H9 (cell line): ENCODE measurements around the gene PLCXD3. TPM values are rescaled to one million over a fixed set of nuclear protein-coding genes. Genes with fewer than 3 reads are reported as not detected.

Source experiments
- DNase-seq: peaks from one replicate; pipeline ENCODE4 v3.0.0-alpha.2; 2017
- H2AFZ ChIP-seq: one replicate; pipeline ENCODE4 v1.6.1; 2013; ENCODE audit warnings: mild to moderate bottlenecking, low read length, control low read depth, moderate library complexity
- H2AK5ac ChIP-seq: 2 replicates; pipeline ENCODE4 v1.6.1; 2013; ENCODE audit warnings: low read length, control low read depth, mixed read lengths; ENCODE audit not compliant: insufficient read length
- H2BK120ac ChIP-seq: one replicate; pipeline ENCODE4 v1.6.1; 2013; ENCODE audit warnings: low read depth, mild to moderate bottlenecking, low read length, control low read depth, inconsistent platforms; ENCODE audit not compliant: poor library complexity, severe bottlenecking
- H2BK12ac ChIP-seq: 2 replicates; pipeline ENCODE4 v1.6.1; 2013; ENCODE audit warnings: low read length, control low read depth, mixed read lengths, low read depth; ENCODE audit not compliant: insufficient read length
- H2BK15ac ChIP-seq: 2 replicates; pipeline ENCODE4 v1.6.1; 2013; ENCODE audit warnings: low read depth, low read length, control low read depth
- H2BK20ac ChIP-seq: one replicate; pipeline ENCODE4 v1.6.1; 2013; ENCODE audit warnings: low read depth, mild to moderate bottlenecking, low read length, control low read depth, inconsistent platforms; ENCODE audit not compliant: poor library complexity, severe bottlenecking
- H2BK5ac ChIP-seq: 2 replicates; pipeline ENCODE4 v1.6.1; 2013; ENCODE audit warnings: low read length, control low read depth, mixed read lengths; ENCODE audit not compliant: insufficient read length
- H3K14ac ChIP-seq: 2 replicates; pipeline ENCODE4 v1.6.1; 2013; ENCODE audit warnings: low read length, control low read depth; ENCODE audit not compliant: insufficient read depth
- H3K18ac ChIP-seq: 2 replicates; pipeline ENCODE4 v1.6.1; 2013; ENCODE audit warnings: low read depth, mild to moderate bottlenecking, mixed read lengths, low read length, control low read depth; ENCODE audit not compliant: insufficient read length
- H3K23ac ChIP-seq: 2 replicates; pipeline ENCODE4 v1.6.1; 2013; ENCODE audit warnings: low read length, control low read depth, mixed read lengths, low read depth; ENCODE audit not compliant: insufficient read length
- H3K23me2 ChIP-seq: 2 replicates; pipeline ENCODE4 v1.6.1; 2013; ENCODE audit warnings: low read depth, mild to moderate bottlenecking, mixed read lengths, low read length, control low read depth; ENCODE audit not compliant: insufficient read length, poor library complexity, severe bottlenecking
- H3K27ac ChIP-seq: 2 replicates; pipeline ENCODE4 v1.5.1; 2013; ENCODE audit warnings: low read length, control low read depth, mixed read lengths, low read depth; ENCODE audit not compliant: insufficient read length
- H3K27me3 ChIP-seq: 2 replicates; pipeline ENCODE4 v1.6.1; 2013; ENCODE audit warnings: low read length, control low read depth, inconsistent platforms; ENCODE audit not compliant: insufficient read depth
- H3K4ac ChIP-seq: 2 replicates; pipeline ENCODE4 v1.6.1; 2013; ENCODE audit warnings: low read depth, mild to moderate bottlenecking, control low read depth, inconsistent platforms, low read length, moderate library complexity
- H3K4me1 ChIP-seq: 2 replicates; pipeline ENCODE4 v1.6.1; 2013; ENCODE audit warnings: low read length, control low read depth, inconsistent platforms; ENCODE audit not compliant: insufficient read depth
- H3K4me2 ChIP-seq: 2 replicates; pipeline ENCODE4 v1.6.1; 2013; ENCODE audit warnings: low read length, control low read depth, mixed read lengths; ENCODE audit not compliant: insufficient read length, insufficient read depth
- H3K56ac ChIP-seq: 2 replicates; pipeline ENCODE4 v1.6.1; 2013; ENCODE audit warnings: low read depth, mild to moderate bottlenecking, mixed read lengths, low read length, control low read depth; ENCODE audit not compliant: insufficient read length
- H3K79me1 ChIP-seq: 2 replicates; pipeline ENCODE4 v1.6.1; 2013; ENCODE audit warnings: low read depth, mild to moderate bottlenecking, moderate library complexity, low read length, control low read depth, inconsistent platforms; ENCODE audit not compliant: insufficient read depth, poor library complexity, severe bottlenecking
- H3K79me2 ChIP-seq: 2 replicates; pipeline ENCODE4 v1.6.1; 2013; ENCODE audit warnings: low read length, control low read depth, inconsistent platforms; ENCODE audit not compliant: insufficient read depth
- H3K9ac ChIP-seq: 2 replicates; pipeline ENCODE4 v1.6.1; 2013; ENCODE audit warnings: low read length, control low read depth, mixed read lengths; ENCODE audit not compliant: insufficient read length; ENCODE audit errors: extremely low read depth
- H3K9me3 ChIP-seq: one replicate; pipeline ENCODE4 v1.6.1; 2013; ENCODE audit warnings: low read depth, low read length, inconsistent platforms; ENCODE audit not compliant: control insufficient read depth
- H3T11ph ChIP-seq: one replicate; pipeline ENCODE4 v1.6.1; 2013; ENCODE audit warnings: mild to moderate bottlenecking, low read length, control low read depth, inconsistent platforms
- H4K20me1 ChIP-seq: one replicate; pipeline ENCODE4 v1.6.1; 2013; ENCODE audit not compliant: control insufficient read depth, insufficient read length, insufficient read depth
- H4K5ac ChIP-seq: 2 replicates; pipeline ENCODE4 v1.6.1; 2013; ENCODE audit warnings: low read depth, mild to moderate bottlenecking, mixed read lengths, low read length, control low read depth; ENCODE audit not compliant: insufficient read length
- H4K8ac ChIP-seq: replicated peaks from 2 replicates; pipeline ENCODE4 v1.6.1; 2013; ENCODE audit warnings: low read length, control low read depth, mixed read lengths, low read depth; ENCODE audit not compliant: insufficient read length
- H4K91ac ChIP-seq: 2 replicates; pipeline ENCODE4 v1.6.1; 2013; ENCODE audit warnings: low read depth, mild to moderate bottlenecking, moderate library complexity, mixed read lengths, low read length, control low read depth; ENCODE audit not compliant: insufficient read length
- H3K27ac Mint-ChIP-seq, 3 experiments: 2 replicates in 2 of 3; 3 replicates in 1 of 3; pipeline ENCODE4 v1.8.0; 2020 to 2021; ENCODE audit warnings: mixed read lengths in 3 of 3, mild to moderate bottlenecking in 1 of 3, moderate library complexity in 1 of 3
- H3K27me3 Mint-ChIP-seq: 2 replicates; pipeline ENCODE4 v1.8.0; 2021; ENCODE audit warnings: low read depth, mild to moderate bottlenecking, moderate library complexity, mixed read lengths
- H3K36me3 Mint-ChIP-seq, 3 experiments: 2 replicates in 2 of 3; 3 replicates in 1 of 3; pipeline ENCODE4 v1.8.0; 2020 to 2021; ENCODE audit warnings: low read depth in 3 of 3, mixed read lengths in 3 of 3; ENCODE audit not compliant: insufficient read depth in 1 of 3
- H3K4me1 Mint-ChIP-seq, 2 experiments: 2 replicates each; pipeline ENCODE4 v1.8.0; 2020; ENCODE audit warnings: mixed read lengths in 2 of 2
- H3K4me3 Mint-ChIP-seq, 2 experiments: 2 replicates in 1 of 2; 3 replicates in 1 of 2; pipeline ENCODE4 v1.8.0; 2020 to 2021; ENCODE audit warnings: mild to moderate bottlenecking in 2 of 2, mixed read lengths in 2 of 2, moderate library complexity in 1 of 2
- H3K9me3 Mint-ChIP-seq, 2 experiments: 2 replicates in 1 of 2; 3 replicates in 1 of 2; pipeline ENCODE4 v1.8.0; 2020; ENCODE audit warnings: mild to moderate bottlenecking in 2 of 2, mixed read lengths in 2 of 2, moderate library complexity in 1 of 2
- CTCF ChIP-seq: fragments of 200-600 bp; sonication (generic); conservative IDR thresholded peaks from 3 replicates; pipeline ENCODE4 v1.8.0; 2021; ENCODE audit warnings: antibody characterized with exemption, mild to moderate bottlenecking
- total RNA-seq: library from RNA; stranded (reverse); gene quantifications from 2 replicates; pipeline ENCODE4 v1.2.1, GENCODE V29; 2021

The PLCXD3 gene
- total RNA-seq, 1 experiment from 2014 or later, result not detected

GRCh38 chr5:41337216-41337615, 173.2 kb downstream of the PLCXD3 start:
- Histone ChIP-seq H3K27ac (no peak overlapping the region), H3T11ph (no peak overlapping the region), H3K14ac (no peak overlapping the region), H3K4me1 (peaks cover 3% of the 10 kb centered on the region; the same call in 1 of the 2 replicates), H4K5ac (no peak overlapping the region), H2BK15ac (no peak overlapping the region), H3K9me3 (no peaks in the 10 kb centered on the region), H4K8ac (no peak overlapping the region), H3K18ac (no peak overlapping the region), H3K9ac (no peak overlapping the region), H3K27me3 (no peaks in the 10 kb centered on the region), H4K20me1 (no peaks in the 10 kb centered on the region), H3K4me2 (no peak overlapping the region), H3K23me2 (no peaks in the 10 kb centered on the region), H2BK20ac (no peak overlapping the region), H3K4ac (no peak overlapping the region), H3K79me2 (no peaks in the 10 kb centered on the region), H3K23ac (no peak overlapping the region), H4K91ac (no peak overlapping the region), H3K79me1 (no peaks in the 10 kb centered on the region), H2BK120ac (no peak overlapping the region), H2AFZ (no peak overlapping the region), H2AK5ac (no peak overlapping the region), H2BK12ac (no peak overlapping the region), H3K56ac (no peak overlapping the region), H2BK5ac (no peak overlapping the region)
- no peak overlapping the region; a peak in 1 of 7 replicates for H3K27ac Mint-ChIP-seq
- H3K27me3 Mint-ChIP-seq, result no peaks in the 10 kb centered on the region
- no peaks in the 10 kb centered on the region for H3K36me3 Mint-ChIP-seq
- H3K4me1 Mint-ChIP-seq, result peaks cover 10 to 17% of the 10 kb centered on the region in 2 experiments
- H3K9me3 Mint-ChIP-seq, result no peaks in the 10 kb centered on the region; a peak in 2 of 5 replicates
- no peak for DNase-seq
- TF ChIP-seq CTCF, result no peak
- H3K4me3 Mint-ChIP-seq, result no peak overlapping the region
